NCI-H524 (cell line): ENCODE results near the gene NR5A2.

ENCODE experiments used
- DNase-seq, 2 experiments: peaks; one replicate each; lab custom pipeline; 2025; lab: John Stamatoyannopoulos, UW

NR5A2 gene

DNA sequence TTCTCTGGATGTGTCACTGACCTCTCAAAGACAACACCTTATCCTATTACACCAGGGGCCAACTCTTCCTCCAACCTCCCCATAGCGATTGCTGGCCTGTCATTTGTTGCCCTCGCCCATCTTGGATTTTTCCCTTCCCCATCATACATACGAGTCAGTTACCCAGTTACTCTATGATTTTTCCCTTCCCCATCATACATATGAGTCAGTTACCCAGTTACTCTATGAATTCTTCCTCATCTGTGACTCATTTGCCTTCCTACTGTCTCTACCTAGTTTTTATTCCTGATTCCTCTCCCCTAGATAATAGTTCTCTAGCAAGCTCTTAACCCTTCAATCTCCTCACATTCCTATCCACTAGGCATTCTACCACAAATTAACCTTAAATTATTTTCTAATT is 178.8 kb downstream of the NR5A2 start:
- DNase-seq = no peak

DNA sequence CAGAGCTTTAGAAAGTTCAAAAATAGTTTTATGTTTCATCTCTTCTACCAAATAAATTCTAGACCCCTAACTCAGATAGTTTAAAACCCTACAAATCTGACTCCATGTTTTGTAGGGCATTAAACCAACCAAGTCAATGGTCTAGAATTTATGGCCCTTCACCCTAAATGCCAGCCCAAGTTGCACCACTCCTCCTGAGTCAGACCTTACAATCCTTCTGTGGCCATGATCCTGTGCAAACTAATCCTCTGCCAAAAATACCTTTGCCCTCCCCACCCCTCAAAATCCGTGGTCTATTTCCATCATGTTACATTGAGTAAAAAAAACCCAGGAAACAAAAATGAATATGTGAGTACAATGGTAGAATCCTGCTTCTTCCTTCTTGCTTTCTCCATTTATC is 179.3 kb downstream of the NR5A2 start:
- no peak for DNase-seq

DNA sequence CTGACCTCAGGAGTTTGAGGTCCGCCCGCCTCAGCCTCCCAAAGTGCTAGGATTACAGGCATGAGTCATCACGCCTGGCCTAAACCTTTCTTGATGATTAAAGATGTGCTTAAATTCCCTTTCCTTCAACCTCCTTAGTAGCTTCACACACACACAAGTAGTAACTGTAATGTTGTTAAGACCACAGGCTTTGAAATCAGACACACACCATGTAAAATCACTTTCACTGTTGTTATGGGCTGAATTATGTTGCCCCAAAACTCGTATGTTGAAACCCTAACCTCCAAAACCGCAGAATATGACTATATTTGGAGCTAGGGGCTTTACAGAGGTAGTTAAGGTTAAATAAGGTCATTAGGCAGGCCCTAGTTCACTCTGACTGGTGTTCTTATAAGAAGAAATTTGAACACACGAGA is 180.2 kb downstream of the NR5A2 start:
- no peak for DNase-seq

DNA sequence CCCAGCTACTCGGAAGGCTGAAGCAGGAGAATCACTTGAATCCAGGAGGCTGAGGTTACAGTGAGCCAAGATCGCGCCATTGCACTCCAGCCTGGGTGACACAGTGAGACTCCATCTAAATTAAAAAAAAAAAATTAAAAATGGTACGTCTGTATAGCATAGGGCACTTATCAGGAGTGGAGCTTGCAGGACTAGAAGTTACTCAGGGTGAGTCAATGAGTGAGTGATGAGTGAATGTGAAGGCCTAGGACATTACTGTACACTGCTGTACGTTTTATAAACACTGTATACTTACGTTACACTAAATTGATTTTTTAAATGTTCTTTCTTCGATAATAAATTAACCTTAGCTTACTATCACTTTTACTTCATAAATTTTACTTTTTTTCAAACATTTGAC is 183.6 kb downstream of the NR5A2 start:
- no peak for DNase-seq

DNA sequence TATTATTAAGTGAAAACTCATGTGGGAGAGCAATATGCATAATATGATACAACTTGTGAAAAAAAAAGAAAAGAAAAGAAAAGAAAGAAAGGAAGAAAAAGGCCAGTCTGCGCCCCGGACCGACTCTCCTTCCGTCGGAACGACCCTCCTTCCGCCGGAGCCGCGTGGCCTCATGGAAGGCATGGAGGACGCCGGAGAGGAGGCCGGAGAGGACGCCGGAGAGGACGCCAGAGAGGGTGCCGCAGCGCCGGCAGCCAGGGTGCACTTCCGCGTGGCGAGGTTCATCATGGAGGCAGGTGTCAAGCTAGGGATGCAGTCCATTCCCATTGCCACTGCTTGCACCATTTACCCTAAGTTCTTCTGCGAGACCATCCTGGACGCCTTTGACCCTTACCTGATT is 185.9 kb downstream of the NR5A2 start:
- no peak for DNase-seq

DNA sequence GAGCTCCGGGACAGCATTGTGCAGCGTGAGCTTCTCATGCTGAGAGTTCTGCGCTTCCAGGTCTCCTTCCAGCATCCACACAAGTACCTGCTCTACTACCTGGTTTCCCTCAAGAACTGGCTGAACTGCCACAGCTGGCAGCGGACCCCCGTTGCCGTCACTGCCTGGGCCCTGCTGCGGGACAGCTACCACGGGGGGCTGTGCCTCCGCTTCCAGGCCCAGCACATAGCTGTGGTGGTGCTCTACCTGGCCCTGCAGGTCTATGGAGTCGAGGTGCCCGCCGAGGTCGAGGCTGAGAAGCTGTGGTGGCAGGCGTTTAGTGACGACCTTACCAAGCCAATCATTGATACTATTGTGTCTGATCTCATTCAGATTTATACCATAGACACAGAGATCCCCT is 186.4 kb downstream of the NR5A2 start:
- DNase-seq = no peak

DNA sequence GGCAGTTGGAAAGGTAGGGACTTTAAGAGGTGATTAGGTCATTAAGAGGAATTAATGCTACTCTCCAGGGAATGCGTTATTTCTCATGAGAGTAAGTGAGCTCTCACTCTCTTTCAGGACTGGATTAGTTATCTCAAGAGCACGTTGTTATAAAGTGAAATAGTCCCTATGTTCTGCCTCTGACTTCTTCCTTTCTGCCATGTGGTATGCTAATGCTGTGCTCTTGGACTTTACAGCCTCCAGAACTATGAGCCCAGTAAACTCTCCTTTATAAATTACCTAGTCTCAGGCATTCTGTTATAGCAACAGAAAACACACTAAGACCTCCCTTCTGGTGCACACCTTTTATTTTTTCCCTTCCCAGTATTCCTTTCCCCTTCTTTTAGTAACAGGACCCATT is 187.8 kb downstream of the NR5A2 start:
- peak in 1 of 2 experiments; percentile 15 for DNase-seq

DNA sequence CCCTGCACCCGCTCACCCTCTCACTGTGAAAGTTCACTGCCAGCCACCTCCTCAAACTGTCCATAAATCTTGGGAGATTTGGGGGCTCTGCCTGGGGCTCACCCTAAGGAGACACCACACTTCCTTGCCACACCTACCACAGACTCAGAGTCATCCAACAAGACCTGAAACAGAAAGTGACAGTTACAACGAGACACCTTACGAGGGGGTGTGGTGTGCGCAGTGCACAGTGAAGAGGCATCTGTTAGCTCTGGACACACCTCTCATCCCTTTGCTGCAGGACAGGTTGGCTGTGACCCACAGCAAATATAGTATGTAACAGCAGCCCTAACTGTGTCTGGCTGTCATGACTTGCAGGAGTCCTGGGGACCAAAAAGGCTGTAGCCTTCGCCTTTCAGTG is 190.2 kb downstream of the NR5A2 start:
- no peak for DNase-seq

DNA sequence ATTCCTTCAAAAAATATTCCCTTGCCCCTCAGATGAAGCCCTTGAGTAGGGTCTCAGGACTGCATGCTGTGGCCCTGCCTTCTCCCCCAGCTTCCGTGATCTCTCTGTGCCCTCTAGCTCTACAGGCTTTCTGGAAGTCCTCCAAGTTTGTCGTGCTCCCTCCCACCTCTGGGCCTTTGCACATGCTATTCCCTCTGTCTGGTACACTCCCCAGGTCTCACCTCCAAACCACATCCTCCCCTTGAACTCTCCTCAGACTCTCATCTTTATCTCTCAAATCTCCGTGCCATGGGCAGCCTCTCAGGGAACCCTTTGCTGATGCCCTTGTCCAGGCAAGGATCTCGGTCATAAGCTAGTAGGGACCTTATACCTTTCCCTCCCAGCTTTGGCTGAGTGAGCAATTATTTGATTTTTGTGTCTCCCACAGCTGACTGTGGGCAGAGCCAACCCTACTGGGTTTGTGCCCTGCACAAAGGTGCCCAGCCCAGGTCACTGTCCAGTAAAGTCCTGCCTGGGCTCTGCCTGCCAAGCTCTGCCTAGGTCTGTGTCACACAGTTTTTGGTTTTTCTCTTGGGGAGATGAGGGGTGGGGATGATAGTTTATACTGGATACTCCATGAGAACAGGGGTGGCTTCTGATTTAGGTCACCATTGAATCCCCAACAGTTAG is 194.2 kb downstream of the NR5A2 start:
- no peak for DNase-seq

DNA sequence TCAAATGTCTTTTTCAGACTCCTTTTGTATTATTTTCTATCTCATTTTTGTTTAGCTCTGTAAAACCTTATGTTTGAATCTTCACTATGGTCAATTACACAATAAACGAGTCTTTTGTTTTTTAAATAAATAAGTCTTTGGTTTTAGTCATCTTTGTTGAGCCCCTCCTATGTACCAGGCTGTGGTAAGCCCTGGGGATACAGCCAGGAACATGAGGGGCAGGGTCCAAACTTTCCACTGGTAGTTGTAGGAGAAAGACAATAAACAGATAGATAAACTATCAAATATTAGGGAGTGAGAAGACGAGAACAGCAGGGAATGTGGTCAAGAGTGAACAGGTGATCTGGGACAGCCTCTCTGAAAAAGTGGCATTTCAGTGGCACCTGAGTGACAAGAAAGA is 195.7 kb downstream of the NR5A2 start:
- DNase-seq = no peak

DNA sequence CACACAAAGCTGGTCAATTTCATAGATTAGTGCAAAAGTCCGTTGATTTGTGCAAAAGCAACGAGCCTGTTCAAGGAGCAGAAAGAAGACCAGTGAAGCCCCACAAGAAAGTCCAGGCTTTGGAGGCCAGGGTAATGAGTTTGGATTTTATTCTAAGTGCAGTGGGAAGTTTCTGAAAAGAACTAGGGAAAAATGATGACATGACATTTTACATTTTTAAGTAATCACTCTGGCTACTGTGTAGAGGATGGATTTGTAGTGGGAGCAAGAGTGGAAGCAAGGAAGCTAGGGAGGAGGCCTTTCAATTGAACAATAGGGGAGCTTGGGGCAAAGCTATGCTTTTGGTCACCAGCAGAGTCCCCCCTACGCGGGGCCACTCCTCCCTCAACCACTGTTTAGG is 196.1 kb downstream of the NR5A2 start:
- no peak for DNase-seq

DNA sequence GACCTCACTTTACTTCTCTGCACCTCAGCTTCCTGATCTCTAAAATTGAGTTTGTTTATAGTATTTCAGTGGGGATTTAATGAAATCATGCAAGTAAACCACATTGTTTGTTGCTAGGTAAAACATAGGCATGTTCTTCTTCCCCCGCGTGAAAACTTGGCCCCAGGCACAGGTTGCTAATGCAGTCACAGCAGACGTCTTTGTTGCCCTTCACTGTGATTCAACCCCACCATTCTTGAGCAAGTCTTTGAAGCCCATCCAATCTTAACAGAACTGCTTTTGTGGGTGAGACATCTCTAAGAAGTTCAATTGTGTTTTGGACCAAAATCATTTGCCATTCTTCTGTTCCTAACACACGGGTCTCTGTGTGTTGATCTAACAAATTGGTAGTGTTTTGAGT is 196.8 kb downstream of the NR5A2 start:
- DNase-seq = no peak

DNA sequence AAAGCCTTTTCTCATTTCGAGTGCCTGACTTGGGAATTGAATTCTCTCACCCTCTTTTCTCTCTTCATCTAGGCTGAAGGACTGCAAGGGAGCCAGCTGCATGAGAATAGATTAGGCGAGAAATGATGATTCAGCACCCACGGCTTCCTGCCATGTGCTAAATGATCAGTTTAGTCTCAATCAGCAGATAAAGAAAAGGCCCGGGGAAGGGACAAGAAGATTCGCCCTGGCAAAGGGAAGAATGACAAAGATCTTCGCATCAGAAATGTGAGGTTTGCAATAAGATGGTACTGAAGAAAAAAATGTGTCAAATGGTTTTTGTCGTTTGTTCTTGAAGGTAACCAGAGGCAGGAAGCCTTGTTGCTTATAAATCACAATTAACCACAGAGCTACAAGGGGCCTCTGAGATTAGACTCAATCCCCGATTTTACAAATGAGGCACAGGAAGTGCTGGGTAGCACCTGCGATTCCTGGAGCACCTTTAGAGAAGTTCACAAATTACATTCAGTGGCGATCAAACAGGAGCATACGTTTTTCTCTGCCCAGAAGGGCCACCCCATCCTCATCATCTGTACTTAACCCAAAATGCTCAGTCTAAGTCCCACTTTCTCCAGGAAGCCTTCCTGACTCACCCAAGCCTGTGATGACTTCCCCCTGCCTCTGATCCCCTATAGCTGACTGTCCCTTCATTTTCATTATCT is 198.9 kb downstream of the NR5A2 start:
- no peak for DNase-seq

DNA sequence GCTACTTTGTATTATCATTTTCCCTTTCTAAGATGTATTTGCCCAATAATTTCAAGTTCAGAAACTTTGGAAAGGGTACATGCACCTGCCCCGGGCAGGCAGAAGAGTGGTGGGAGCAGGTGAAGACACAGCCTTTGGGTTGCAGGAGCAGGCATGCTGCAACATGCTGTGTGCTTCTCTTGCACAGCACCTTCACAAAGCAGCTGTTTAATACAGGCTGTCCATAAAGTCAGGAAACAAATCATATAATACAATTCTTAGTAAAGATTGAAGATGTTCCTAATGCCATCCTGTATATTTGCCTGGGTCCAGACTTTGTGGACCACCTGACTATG is 199.4 kb downstream of the NR5A2 start:
- no peak for DNase-seq
